ENCODE results near the gene STRIT1.

GRCh38 chr3:155313916-155314315 is 20.4 kb upstream of the STRIT1 start:
- TF ChIP-seq POLR2A (IDR thresholded peaks at IDR 0.05; ENCODE audit: low read depth, low read length) (no peak), CTCF (conservative IDR thresholded peaks at IDR 0.05; ENCODE audit: low read depth, low read length) (no peak), SMC3 (IDR thresholded peaks at IDR 0.05; ENCODE audit: low read depth, low read length) (no peak), RAD21 (IDR thresholded peaks at IDR 0.05; ENCODE audit: low read length) (no peak), MXI1 (IDR thresholded peaks at IDR 0.05; ENCODE audit: borderline replicate concordance, low read depth, low read length) (no peak)
